T-helper 2 cell treated with Interferon-gamma antibody and Interleukin-4, amounts not matched to agents 100 ng/mL and 5 ng/mL, for 36 hours (primary cell): ENCODE measurements around the gene RXFP2. TPM values are rescaled to one million over a fixed set of nuclear protein-coding genes. Genes with fewer than 3 reads are reported as not detected.

Experiments
- intact Hi-C: fragments of 100-400 bp; cut with micrococcal nuclease; formaldehyde crosslinking; loops from one replicate; pipeline ENCODE4 v1.15.1; 2023
- total RNA-seq: library from RNA; stranded (reverse); gene quantifications from 2 replicates; pipeline ENCODE4 v1.2.3, GENCODE V29; 2022

The RXFP2 gene
- total RNA-seq, 1 donor from 2014 or later, result not detected

DNA sequence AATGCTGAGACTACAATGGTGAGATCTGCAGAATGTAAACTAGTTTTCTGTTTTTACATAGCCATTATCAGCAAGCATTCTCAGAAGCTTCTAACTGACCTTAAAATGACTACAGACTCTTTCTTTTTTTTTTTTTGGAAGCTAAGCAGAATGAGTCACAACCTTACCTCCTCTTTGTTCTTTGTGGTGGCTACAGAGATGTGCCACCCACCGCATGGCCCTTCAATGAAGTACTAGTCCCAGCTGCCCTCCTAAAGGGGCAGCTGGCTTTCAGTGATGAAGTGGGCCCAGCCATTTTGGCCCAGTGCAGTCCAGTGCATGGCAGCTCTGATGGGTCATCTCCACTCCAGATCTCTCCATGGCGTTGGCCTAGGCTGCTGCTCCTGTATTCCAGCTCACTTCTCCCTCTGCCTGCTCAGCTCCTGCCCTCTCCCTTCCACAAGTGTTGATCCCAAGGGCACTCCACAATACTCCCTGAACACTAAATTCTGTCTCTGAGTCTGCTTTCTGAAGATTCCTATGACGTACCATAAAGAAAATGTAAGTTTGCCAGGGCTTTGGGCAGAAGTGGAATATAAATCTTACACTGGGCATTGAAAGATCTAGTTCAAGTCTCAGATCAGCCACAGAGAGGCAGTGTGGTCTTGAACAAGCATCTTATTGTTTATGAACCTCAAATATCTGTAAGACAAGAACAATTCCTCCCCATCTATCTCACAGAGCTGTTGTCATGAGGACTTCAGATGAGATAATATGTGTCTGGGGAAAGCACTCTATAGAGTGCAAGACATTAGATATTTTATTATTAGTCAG, 85.6 kb downstream of the RXFP2 start:
- intact Hi-C loops, result no loop called here

DNA sequence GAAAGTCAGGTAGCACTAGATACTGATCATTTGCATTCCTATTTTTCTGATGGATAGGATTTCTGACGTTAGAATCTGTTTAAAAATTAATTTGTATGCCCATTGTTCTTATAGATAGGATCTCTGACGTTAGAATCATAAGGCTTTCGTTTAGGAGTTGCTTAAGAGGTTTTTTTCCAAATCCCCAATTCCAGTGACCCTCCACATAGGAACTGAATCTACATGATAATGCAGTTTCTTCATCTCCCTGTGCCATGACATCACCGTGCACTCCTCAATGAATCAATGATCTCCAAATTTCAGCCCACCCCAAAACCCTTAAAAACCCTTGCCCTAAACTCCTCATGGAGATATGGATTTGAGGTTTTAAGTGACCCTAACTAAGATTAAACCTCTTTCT, 87.2 kb downstream of the RXFP2 start:
- intact Hi-C loops, result no loop called here

GRCh38 chr13:31827707-31828106, 88.4 kb downstream of the RXFP2 start:
- intact Hi-C loops, result no loop called here

DNA sequence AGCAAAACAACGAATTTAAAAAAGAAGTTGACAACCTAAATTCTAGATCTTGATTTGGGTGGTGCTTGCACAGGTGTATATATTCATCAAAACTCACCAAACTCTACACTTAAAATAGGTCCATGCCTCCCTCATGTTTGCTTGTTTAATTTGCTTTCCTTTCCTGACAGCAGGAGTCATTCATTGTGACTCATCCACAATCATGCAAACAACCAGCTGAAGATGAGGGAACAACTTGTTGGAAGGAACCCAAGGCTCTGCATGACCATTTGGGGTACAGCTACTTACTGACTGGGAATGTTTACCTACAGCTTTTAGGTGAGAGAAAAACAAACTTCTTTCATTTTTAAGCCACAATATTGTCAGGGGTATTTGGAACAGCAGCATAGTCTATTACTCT, 96.6 kb downstream of the RXFP2 start:
- intact Hi-C loops, result no loop called here

DNA sequence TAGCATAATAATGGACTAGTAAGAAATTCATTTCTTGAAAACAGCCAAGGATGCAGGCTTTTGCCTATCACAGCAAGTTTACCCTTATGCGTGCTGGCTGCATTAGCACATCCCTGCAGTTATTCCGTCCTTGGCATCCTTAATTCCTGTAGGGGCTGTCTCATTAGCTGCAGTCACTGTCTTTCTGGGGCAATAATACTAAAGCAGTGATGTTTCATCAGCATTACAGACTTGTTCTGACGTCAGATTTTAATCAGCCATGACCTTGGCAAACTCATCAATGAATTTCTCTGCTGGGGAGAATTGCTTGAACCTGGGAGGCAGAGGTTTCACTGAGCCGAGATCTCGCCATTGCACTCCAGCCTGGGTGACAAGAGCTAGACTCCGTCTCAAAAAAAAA, 103.7 kb downstream of the RXFP2 start:
- intact Hi-C loops, result no loop called here

- intact Hi-C loops, result loop anchor here (1.0 to 5.0 kb wide), 6 partner anchors 39 to 1696 kb away; partner anchors contain the start of genes BRCA2 and ZAR1L
Measured at GRCh38 chr13:31846182-31846938, 107.0 kb downstream of the RXFP2 start.

- intact Hi-C loops, result loop anchor here (1.0 to 5.0 kb wide), 6 partner anchors 40 to 1695 kb away; partner anchors contain the start of genes BRCA2 and ZAR1L
Measured at GRCh38 chr13:31846961-31847752, 107.8 kb downstream of the RXFP2 start.

DNA sequence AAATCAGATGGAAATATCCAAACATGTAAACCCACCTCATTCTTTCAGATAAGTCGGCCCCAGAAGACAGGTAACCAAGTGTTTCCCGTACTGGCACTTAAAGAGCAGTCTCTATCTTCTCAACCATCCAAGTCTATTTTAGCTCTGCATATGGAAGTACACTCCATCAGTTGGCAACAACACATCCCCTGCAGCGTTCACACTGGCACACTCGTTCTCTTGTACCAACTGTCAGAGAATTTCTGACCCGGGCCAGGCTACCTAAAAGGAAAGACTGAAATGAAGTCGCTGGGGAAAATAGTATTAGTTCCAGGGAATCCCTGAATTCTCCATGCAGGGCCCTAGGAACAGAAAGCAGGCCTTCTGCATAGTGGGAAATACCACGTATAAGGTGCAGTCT, 109.3 kb downstream of the RXFP2 start:
- intact Hi-C loops, result loop anchor here (5.0 kb wide), 2 partner anchors 54 to 1694 kb away; no protein-coding TSS in a partner anchor

- intact Hi-C loops, result loop anchor here (5.0 kb wide), 2 partner anchors 53 to 1693 kb away; no protein-coding TSS in a partner anchor
Measured at GRCh38 chr13:31849206-31849605, 109.9 kb downstream of the RXFP2 start.

GRCh38 chr13:31850041-31850555, 110.8 kb downstream of the RXFP2 start:
- intact Hi-C loops, result no loop called here

DNA sequence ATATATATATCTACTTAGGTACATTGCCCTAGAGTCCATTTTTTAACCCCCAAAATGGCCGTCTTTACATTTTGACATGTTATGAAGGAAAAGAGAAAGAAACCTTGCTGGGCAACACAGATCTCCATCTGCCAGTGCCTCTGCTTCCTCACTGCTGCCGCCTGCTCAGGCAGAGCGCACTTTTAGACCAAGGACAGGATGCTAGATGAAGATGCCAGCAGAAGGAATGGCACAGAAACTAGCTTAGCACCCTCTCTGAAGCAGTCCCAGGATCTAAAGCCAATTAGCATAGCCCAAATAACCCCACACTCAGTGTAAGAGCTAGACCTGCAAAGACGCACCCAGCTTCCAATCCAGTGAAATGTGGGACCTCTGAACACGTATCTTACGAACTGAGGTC, 111.9 kb downstream of the RXFP2 start:
- intact Hi-C loops, result no loop called here
